ENCODE measurements around the gene CUX1.
A peak's percentile ranks its signal among the peaks of the same experiment; 100 is the strongest.

Gene CUX1

GRCh38 chr7:101950450-101951119 lies 133.2 kb downstream of the CUX1 start:
- Mint-ChIP-seq H3K27me3 (no peaks in the 10 kb centered on the region), H3K36me3 (ENCODE audit: low read depth) (peaks cover 3% of the 10 kb centered on the region), H3K27ac (no peak overlapping the region), H3K4me1 (peaks cover 30% of the 10 kb centered on the region), H3K9me3 (no peaks in the 10 kb centered on the region), H3K4me3 (no peak overlapping the region)
- DNase-seq, result no peak
- no peak for ATAC-seq

DNA sequence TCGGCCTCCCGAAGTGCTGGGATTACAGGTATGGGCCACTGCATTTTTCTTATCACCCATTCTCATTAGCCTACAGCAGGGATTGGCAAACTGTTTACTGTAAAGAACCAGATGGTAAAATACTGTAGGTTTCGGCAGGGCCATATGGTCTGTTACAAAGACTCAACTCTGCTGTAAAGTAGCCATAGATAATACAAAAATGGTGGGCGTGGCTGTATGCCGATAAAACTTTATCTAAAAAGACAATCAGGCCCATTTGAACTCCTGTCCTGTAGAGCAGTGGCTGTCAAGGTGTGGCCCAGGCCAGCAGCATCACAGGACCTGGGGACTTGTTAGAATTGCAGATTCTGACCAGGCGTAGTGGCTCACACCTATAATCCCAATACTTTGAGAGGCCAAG lies 134.3 kb downstream of the CUX1 start:
- ATAC-seq (no peak), DNase-seq (no peak)
- Mint-ChIP-seq H3K27me3 (no peaks in the 10 kb centered on the region), H3K4me3 (no peak overlapping the region), H3K9me3 (no peaks in the 10 kb centered on the region), H3K36me3 (ENCODE audit: low read depth) (peaks cover 3% of the 10 kb centered on the region), H3K27ac (no peak overlapping the region), H3K4me1 (peaks cover 30% of the 10 kb centered on the region)

- Mint-ChIP-seq H3K36me3 (ENCODE audit: low read depth) (peaks cover 3% of the 10 kb centered on the region), H3K9me3 (no peaks in the 10 kb centered on the region), H3K27me3 (no peaks in the 10 kb centered on the region), H3K4me1 (peaks cover 36% of the 10 kb centered on the region), H3K4me3 (peak overlapping the region; percentile 45), H3K27ac (peak overlapping the region; percentile 85)
- DNase-seq (peak; percentile 8), ATAC-seq (peak; percentile 22)
Observed at GRCh38 chr7:101952355-101953247, 135.2 kb downstream of the CUX1 start.

DNA sequence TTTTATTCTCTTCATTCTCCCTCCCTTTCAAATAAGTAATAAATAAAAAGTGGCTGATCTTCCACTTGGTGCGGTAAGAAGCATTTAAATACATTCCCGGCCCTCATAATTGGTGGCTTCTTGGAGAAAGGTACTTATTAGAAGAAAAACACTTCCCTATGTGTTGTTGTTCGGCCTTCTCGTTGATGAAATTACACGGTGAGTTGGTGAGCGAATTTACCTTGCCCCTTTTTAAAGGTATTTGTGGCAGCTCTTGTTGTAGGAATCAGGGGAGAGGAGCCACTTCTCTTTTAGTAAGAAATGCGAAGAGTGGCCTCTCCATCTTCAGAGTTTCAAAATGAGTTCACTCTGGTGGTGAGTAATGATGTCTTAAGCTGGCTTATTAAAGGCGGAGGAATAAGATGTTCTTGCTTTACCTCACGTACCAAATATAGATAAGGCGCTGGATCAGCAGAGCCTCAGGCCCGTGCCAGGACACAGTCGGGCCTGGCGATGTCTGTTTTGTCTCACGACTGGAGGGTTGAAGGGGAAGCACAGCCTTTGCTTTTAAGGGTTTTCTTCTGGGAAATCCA lies 135.9 kb downstream of the CUX1 start:
- H3K4me3 Mint-ChIP-seq, result peak overlapping the region; percentile 45
- H3K4me1 Mint-ChIP-seq, result peaks cover 42% of the 10 kb centered on the region
- H3K9me3 Mint-ChIP-seq, result no peaks in the 10 kb centered on the region
- H3K27me3 Mint-ChIP-seq, result no peaks in the 10 kb centered on the region
- DNase-seq, result peak; percentile 12
- H3K36me3 Mint-ChIP-seq (ENCODE audit: low read depth), result peaks cover 3% of the 10 kb centered on the region
- ATAC-seq, result peak; percentile 67
- peak overlapping the region; percentile 85 for H3K27ac Mint-ChIP-seq

DNA sequence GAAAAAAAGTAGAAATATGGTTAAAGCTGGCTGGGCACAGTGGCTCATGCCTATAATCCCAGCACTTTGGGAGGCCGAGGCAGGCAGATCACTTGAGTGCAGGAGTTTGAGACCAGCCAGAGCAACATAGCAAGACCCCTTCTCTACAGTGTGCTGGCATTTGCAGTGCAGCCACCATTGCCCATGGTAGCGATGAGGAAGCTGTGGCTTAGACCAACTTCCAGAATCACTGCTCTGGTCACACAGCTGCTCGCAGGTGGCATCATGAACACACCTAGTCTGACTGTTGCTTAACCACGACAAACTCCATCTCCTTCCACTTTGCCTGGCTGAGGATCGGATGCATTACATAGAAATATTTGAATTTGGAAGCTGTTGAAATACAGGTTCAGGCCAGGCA lies 137.1 kb downstream of the CUX1 start:
- ATAC-seq (no peak), DNase-seq (no peak)
- H3K4me1 Mint-ChIP-seq, result peaks cover 42% of the 10 kb centered on the region
- no peak overlapping the region for H3K4me3 Mint-ChIP-seq
- H3K9me3 Mint-ChIP-seq, result no peaks in the 10 kb centered on the region
- peaks cover 3% of the 10 kb centered on the region for H3K36me3 Mint-ChIP-seq (ENCODE audit: low read depth)
- no peaks in the 10 kb centered on the region for H3K27me3 Mint-ChIP-seq
- H3K27ac Mint-ChIP-seq, result no peak overlapping the region

DNA sequence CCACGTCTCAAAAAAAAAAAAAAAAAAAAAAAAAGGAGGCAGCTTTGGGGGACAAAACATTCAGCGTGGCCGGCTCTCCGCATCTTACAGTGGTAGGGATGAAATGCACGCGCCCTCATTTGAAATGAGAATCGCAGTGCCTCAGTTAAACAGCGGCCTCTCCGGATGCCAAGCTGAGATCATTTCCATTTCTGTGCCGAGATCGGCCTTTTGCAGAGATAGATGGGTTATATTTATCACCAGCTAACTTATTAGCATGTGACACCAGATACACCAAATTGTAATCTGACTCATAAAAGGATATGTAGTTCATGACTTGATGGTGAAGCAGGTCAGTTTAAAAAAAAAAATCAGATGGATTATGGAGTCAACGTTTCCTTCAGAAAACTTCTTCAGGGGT lies 138.7 kb downstream of the CUX1 start:
- no peaks in the 10 kb centered on the region for H3K27me3 Mint-ChIP-seq
- ATAC-seq, result no peak
- no peak overlapping the region for H3K4me3 Mint-ChIP-seq
- DNase-seq, result no peak
- H3K36me3 Mint-ChIP-seq (ENCODE audit: low read depth), result peaks cover 3% of the 10 kb centered on the region
- no peaks in the 10 kb centered on the region for H3K9me3 Mint-ChIP-seq
- H3K27ac Mint-ChIP-seq, result no peak overlapping the region
- peaks cover 42% of the 10 kb centered on the region for H3K4me1 Mint-ChIP-seq

DNA sequence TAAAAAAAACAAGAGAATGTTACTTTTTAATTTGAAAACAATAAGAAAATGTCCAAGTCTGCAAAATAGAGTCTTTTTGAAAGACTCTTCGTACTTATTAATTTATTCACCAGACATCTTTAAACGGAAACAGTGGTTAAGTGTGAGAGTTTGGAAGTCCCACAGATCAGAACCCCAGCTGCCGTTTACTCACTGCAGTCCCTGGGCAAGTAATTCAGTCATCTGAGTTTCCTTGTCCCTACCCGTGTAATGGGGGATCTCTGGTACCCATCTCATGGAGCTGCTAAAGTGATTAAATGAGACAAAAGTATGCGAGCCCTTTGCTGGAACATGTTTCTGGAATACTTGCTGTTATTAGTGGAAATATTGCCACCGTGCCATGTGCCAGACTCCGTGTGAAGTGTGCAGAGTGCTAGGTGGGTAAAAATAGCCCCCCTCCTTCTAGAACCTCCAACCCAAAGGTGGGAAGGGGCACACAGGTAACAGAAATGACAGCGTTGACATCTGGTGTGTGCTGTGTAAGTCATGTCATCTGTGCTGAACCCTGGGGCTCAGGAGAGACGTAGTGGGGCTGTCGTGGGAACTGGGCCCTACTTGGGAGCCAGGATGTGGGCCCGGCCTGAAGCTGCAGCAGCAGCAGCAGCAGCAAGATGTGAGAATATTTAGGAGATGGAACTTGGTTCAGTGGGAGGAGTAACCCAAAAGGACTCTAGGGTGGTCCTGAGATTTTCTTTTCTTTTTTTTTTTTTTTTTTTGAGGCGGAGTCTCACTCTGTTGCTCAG lies 140.5 kb downstream of the CUX1 start:
- Mint-ChIP-seq H3K27me3 (no peaks in the 10 kb centered on the region), H3K27ac (no peak overlapping the region), H3K9me3 (no peaks in the 10 kb centered on the region), H3K4me1 (peaks cover 34% of the 10 kb centered on the region), H3K36me3 (ENCODE audit: low read depth) (peaks cover 3% of the 10 kb centered on the region), H3K4me3 (no peak overlapping the region)
- ATAC-seq (peak; percentile 48), DNase-seq (no peak)

DNA sequence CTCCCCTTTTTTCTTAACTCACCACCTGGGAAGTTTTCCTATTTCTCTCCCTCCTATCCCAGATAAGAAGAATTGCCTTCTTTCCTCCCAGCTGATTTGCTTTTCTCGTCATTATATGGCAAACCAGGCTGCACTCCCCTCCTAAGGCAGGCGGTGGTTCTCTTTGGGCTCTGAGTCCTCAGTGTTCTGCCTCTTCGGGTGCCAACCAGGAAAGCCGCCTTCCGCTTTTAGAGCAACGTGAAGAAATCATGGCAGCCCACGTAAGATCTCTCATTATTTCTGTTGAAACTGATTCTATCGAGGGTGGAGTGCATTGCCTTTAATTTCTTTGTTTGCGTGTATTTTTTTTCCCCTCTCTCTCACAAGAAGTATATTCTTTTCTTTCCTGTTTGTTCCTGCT lies 141.9 kb downstream of the CUX1 start:
- Mint-ChIP-seq H3K4me3 (no peak overlapping the region), H3K27me3 (no peaks in the 10 kb centered on the region), H3K27ac (no peak overlapping the region), H3K9me3 (no peaks in the 10 kb centered on the region), H3K36me3 (ENCODE audit: low read depth) (no peaks in the 10 kb centered on the region), H3K4me1 (peaks cover 20% of the 10 kb centered on the region)
- no peak for DNase-seq
- ATAC-seq, result no peak

GRCh38 chr7:101959829-101960228 lies 142.4 kb downstream of the CUX1 start:
- Mint-ChIP-seq H3K36me3 (ENCODE audit: low read depth) (no peaks in the 10 kb centered on the region), H3K4me1 (peaks cover 16% of the 10 kb centered on the region), H3K27me3 (no peaks in the 10 kb centered on the region), H3K27ac (no peak overlapping the region), H3K4me3 (no peak overlapping the region), H3K9me3 (no peaks in the 10 kb centered on the region)
- ATAC-seq (no peak), DNase-seq (no peak)

DNA sequence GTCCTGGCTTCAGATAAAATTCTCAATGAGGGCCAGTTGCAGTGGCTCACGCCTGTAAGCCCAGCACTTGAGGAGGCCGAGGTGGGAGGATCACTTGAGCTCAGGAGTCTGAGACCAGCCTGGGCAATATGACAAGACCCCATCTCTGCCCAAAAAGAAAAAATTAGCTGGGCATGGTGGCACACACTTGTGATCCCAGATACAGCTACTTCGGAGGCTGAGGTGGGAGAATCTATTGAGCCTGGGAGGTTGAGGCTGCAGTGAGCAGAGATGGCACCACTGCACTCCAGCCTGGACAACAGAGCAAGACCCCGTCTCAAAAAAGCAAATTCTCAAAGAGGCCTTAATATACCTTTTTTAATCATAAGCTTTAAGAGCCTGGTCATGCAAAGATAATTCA lies 142.9 kb downstream of the CUX1 start:
- no peak for DNase-seq
- Mint-ChIP-seq H3K36me3 (ENCODE audit: low read depth) (no peaks in the 10 kb centered on the region), H3K27ac (no peak overlapping the region), H3K27me3 (no peaks in the 10 kb centered on the region), H3K9me3 (no peaks in the 10 kb centered on the region), H3K4me3 (no peak overlapping the region), H3K4me1 (peaks cover 12% of the 10 kb centered on the region)
- ATAC-seq, result no peak

DNA sequence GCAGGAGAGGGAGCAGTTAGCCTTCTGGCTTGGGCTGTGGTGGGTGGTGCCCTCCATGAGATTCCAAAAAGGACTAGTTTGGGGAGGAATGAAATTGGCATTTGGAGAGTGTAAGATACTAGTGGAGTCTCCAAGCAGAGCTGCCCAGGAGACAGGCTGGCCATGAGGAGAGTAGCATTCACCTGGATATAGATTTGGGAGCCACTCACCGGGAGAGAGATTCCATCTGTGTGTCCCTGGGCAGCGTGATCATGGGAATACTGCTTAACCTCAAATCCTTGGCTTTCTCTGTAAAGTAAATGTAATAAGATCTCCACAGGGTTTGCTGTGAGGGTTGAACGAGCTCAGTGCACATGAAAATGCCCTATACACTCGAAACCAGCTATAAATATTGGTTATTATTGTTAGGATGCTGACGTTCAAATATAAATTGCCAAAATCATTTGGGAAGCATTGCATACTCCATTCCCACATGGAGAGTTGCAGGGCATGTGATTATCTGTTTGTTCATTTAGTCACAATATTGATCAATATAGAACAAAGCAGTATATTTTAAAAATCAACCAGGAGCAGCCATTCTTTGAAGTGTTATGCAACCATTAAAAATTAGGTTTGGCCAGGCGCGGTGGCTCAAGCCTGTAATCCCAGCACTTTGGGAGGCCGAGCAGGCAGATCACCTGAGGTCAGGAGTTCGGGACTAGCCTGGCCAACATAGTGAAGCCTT lies 143.7 kb downstream of the CUX1 start:
- Mint-ChIP-seq H3K9me3 (no peaks in the 10 kb centered on the region), H3K27ac (no peak overlapping the region), H3K4me1 (peaks cover 12% of the 10 kb centered on the region), H3K4me3 (no peak overlapping the region), H3K27me3 (no peaks in the 10 kb centered on the region), H3K36me3 (ENCODE audit: low read depth) (no peaks in the 10 kb centered on the region)
- DNase-seq, result no peak
- no peak for ATAC-seq

DNA sequence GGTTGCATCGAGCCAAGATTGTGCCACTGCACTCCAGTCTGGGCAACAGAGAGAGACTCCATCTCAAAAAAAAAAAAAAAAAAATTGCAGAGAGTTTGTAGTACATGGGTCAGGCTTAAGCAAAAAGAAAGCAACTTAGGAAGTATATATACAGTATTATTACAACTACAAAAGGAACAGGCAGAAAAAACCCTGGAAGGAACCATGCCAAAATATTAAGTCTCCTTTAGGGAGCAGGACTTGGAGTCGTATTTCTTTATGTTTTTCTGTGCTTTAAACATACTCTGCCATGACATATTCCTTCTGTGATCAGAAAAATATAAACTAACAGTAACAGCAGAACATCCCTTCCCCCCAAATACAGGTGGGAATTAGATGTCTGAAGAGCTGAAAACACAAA lies 144.4 kb downstream of the CUX1 start:
- Mint-ChIP-seq H3K27ac (no peak overlapping the region), H3K36me3 (ENCODE audit: low read depth) (no peaks in the 10 kb centered on the region), H3K27me3 (no peaks in the 10 kb centered on the region), H3K4me3 (no peak overlapping the region), H3K9me3 (no peaks in the 10 kb centered on the region), H3K4me1 (peaks cover 11% of the 10 kb centered on the region)
- no peak for DNase-seq
- ATAC-seq, result no peak

GRCh38 chr7:101963693-101964092 lies 146.3 kb downstream of the CUX1 start:
- Mint-ChIP-seq H3K27ac (no peak overlapping the region), H3K4me1 (no peaks in the 10 kb centered on the region), H3K9me3 (no peaks in the 10 kb centered on the region), H3K27me3 (no peaks in the 10 kb centered on the region), H3K4me3 (no peak overlapping the region), H3K36me3 (ENCODE audit: low read depth) (no peaks in the 10 kb centered on the region)
- DNase-seq (no peak), ATAC-seq (no peak)

Data from activated naive CD8-positive, alpha-beta T cell treated with anti-CD3 and anti-CD28 coated beads, Interleukin-2, amount 50 U/mL, for 24 hours (primary cell).